ENCODE results near the gene NBEAL1.
"Not testable (repeated sequence)": the region's sequence is repeated elsewhere in the genome, so short reads cannot be mapped to it uniquely, and the experiment has no call there.

NBEAL1 gene

GRCh38 chr2:203122317-203122986, 107.8 kb downstream of the NBEAL1 start:
- DNase-seq, result no peak

GRCh38 chr2:203126996-203127395, 112.3 kb downstream of the NBEAL1 start:
- DNase-seq, result no peak

- no peak for DNase-seq
Observed at GRCh38 chr2:203135105-203135504, 120.4 kb downstream of the NBEAL1 start.

DNA sequence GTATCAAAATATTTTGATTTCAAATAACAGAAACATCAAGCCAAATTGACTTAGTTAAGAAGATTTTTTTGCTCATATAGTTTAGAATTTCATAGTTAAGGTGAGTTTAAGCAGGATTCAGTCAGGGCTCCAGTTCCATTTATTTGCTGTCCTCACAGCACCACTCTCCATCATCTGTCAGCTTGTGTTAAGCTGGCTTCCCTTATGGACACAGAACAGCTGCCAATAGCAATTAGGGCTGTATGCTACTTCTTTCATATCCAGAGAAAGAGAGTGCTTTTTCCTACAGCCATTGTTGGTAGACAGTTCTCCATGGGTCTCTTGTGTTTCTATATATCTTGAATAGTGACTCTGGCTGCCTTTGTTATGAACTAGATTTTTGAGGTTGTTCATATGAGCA, 128.7 kb downstream of the NBEAL1 start:
- DNase-seq, result peak; percentile 29

DNA sequence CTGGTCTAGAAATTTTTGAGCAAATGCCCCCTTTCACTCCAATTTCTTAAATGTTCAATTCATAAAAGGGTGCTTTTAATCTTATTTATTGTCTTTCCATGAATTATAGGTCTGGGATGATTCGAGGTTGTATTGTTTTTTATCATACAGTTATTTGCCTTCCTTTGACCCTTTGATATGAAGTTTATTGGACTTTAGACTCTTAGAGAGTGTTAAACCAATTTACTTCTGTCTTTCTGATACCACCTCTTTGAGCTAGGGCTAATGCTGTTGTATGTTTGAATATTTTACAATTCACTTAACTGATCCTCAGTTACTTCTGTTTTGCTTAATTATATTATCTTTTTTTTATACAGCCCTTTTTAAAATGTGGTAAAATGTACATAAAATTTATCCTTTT, 134.5 kb downstream of the NBEAL1 start:
- DNase-seq, result no peak

DNA sequence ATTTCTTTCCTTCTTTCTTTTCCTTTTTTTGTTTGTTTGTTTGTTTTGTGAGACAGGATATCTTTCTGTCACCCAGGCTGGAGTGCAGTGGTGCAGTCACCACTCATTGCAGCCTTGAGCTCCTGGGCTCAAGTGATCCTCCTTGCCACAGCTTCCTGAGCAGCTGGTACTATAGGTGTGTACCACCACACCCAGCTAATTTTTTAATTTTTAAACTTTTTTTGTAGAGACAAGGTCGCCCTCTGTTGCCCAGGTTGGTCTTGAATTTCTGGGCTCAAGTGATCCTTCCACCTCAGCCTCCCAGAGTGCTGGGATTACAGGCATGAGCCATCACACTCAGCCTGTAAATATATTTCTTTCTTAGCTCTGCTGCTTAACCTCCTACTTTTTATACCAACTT, 140.7 kb downstream of the NBEAL1 start:
- DNase-seq, result no peak

- not testable (repeated sequence) for DNase-seq
Observed at GRCh38 chr2:203162722-203163121, 148.0 kb downstream of the NBEAL1 start.

- DNase-seq, result no peak
Observed at GRCh38 chr2:203164311-203164935, 149.7 kb downstream of the NBEAL1 start.

- DNase-seq, result no peak
Observed at GRCh38 chr2:203167751-203168150, 153.1 kb downstream of the NBEAL1 start.

GRCh38 chr2:203170502-203170901, 155.8 kb downstream of the NBEAL1 start:
- DNase-seq, result no peak

DNA sequence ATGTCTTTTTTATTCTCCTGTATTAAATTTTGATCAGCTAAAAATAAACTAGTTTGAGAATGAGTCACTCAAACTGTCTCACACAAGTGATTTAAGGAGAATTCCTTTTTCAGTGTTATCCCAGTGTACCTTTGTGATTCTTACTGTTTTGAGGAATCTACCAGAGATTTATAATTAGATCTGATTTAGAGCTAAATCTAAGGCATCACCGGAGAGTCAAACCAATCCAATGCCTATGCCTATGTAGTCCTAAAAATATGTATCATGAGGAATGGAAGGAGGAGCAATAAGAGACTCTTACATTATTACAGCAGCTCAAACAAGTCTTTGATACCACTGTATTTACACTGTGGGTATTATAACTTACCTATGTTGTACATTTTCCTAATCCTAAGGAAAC, 160.7 kb downstream of the NBEAL1 start:
- DNase-seq, result no peak

GRCh38 chr2:203177361-203177760, 162.7 kb downstream of the NBEAL1 start:
- DNase-seq, result no peak

GRCh38 chr2:203185864-203186263, 171.2 kb downstream of the NBEAL1 start:
- no peak for DNase-seq

DNA sequence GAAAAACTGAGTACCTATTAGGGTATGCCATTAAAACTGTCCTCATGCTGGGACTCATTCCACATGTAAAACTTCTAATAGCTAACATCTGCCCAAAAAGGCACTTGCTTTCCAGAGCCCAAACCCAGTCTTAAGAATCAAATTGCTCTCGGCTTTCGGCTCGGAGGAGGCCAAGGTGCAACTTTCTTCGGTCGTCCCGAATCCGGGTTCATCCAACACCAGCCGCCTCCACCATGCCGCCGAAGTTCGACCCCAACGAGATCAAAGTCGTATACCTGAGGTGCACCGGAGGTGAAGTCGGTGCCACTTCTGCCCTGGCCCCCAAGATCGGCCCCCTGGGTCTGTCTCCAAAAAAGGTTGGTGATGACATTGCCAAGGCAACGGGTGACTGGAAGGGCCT, 175.9 kb downstream of the NBEAL1 start:
- DNase-seq, result not testable (repeated sequence)

DNA sequence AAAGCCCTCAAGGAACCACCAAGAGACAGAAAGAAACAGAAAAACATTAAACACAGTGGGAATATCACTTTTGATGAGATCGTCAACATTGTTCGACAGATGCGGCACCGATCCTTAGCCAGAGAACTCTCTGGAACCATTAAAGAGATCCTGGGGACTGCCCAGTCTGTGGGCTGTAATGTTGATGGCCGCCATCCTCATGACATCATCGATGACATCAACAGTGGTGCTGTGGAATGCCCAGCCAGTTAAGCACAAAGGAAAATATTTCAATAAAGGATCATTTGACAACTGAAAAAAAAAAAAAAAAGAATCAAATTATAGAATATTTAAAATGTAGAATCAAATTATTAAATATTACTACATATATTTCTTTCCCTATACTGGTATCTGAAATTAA, 176.4 kb downstream of the NBEAL1 start:
- DNase-seq, result not testable (repeated sequence)

- DNase-seq, result no peak
Observed at GRCh38 chr2:203191961-203192360, 177.3 kb downstream of the NBEAL1 start.

DNA sequence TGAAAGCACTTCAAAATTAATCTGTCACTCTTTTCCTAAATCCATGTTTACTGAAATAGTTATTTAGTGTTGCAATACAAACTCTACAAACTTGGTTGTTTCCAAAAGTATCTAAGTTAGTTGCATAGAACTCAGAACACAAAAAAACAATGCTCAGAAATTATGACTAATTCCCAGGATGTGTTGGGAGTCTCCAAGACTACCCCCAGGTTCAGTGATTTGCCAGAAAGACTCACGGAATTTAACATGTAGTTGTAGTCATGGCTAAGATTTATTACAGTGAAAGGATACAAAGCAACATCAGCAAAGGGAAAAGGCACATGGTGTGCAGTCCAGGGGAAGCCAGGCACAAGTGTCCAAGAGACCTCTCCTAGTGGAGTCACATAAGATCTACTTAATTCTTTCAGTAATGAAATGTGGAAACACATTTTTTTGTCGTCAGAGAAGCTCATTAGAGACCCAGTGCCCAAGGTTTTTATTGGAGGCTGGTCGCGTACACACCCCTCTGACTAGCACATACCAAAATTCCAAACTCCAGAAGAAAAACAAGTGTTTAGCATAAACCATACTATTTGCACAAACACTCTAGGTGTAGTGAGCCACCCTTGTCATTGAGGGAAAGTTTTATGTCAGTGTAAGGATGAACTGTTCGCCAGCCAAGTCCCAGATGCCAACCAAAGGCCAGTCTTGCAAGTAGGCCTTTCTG, 180.8 kb downstream of the NBEAL1 start:
- DNase-seq, result no peak

- DNase-seq, result no peak
Observed at GRCh38 chr2:203200866-203201265, 186.2 kb downstream of the NBEAL1 start.

GRCh38 chr2:203201426-203201825, 186.8 kb downstream of the NBEAL1 start:
- DNase-seq, result no peak

GRCh38 chr2:203209538-203209937, 194.9 kb downstream of the NBEAL1 start:
- DNase-seq, result no peak

- DNase-seq, result peak; percentile 15
Observed at GRCh38 chr2:203225423-203226039, 210.9 kb downstream of the NBEAL1 start.

GRCh38 chr2:203229674-203230073, 215.0 kb downstream of the NBEAL1 start:
- not testable (repeated sequence) for DNase-seq

DNA sequence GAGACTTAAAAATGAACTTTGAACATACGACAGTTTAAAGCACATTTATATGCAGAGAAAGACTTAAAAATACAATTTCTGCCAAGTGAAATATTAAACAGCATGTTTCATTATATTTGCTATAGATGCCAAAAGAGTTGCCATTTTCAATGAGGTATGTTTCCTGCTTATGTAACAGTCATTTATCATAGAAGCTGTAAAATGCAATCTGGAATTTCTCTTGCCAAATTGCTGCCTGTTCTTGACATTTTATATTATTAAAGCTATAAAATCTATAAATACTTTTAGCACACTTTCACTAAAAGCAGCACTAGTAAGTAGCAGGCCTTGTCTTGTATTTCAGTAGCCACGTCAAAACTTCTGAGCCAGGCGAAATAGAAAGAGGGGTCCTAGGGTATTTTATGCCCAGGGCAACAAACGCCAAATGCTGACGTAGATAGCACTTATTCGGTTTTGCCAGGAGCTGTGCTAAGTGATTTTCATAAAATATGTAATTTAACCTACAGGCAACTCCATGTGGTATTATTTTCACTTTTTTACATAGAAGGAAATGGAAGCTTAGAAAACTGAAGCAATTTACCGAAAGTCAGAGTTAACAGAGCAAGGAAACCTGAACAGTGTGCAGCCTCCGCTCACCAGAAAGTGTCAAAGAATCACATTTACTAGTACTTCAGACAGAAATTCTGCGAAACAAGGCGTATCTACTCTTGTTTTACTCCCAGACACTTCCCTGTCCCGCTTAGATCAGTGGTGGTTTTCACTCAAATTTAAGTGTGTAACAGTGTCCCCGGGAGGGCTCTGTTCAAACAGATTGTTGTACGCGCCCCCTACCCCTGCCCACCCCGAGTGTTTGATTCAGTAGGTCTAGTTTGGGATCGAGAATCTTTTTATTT, 222.9 kb downstream of the NBEAL1 start:
- no peak for DNase-seq
